HepG2 (cell line): Measurements from ENCODE around the gene SCP2. TPM values are rescaled to one million over a fixed set of nuclear protein-coding genes. Genes with fewer than 3 reads are reported as not detected.

Experiments used
- ATAC-seq: fragments of 200-7000 bp; cut with Tn5 transposase; 3 replicates; pipeline ENCODE4 v1.9.1; 2020; ENCODE audit warnings: mild to moderate bottlenecking, moderate library complexity
- BruUV-seq: library from RNA; stranded (reverse); fragments of 400-500 nt; replicated peaks from 2 replicates; lab custom pipeline; 2021; lab: Mats Ljungman, UMichigan
- CTCF ChIA-PET: fragments of 300-600 bp; formaldehyde crosslinking; extraction: SDS; loops from one replicate; lab custom pipeline; 2021; ENCODE audit warnings: low total read pairs, inconsistent platforms, low intra/inter-chr PET ratio; lab: Yijun Ruan, JAX
- POLR2A ChIA-PET: fragments of 350-600 bp; sonication (Branson Sonifier 250); formaldehyde crosslinking; loops from one replicate; lab custom pipeline; 2020; ENCODE audit warnings: antibody characterized with exemption, inconsistent platforms; lab: Yijun Ruan, JAX
- DNase-seq: peaks from one replicate; pipeline ENCODE4 v3.0.0-alpha.2; 2015; ENCODE audit warnings: low spot score
- FAIRE-seq: peaks from 3 replicates; lab custom pipeline; 2011; peaks lifted over from hg19 to GRCh38; lab: Jason Lieb, UNC
- H2AFZ ChIP-seq: one replicate; pipeline ENCODE4 v1.6.1; 2011; ENCODE audit warnings: low read length, inconsistent platforms
- H3K27ac ChIP-seq: fragments of 300-600 bp; 3 replicates; pipeline ENCODE4 v1.8.0; 2011; ENCODE audit warnings: mixed run types, mild to moderate bottlenecking, mixed read lengths, low read length, inconsistent platforms; ENCODE audit not compliant: insufficient read depth; ENCODE audit errors: extremely low read length
- H3K27me3 ChIP-seq, 2 experiments: fragments of 200-600 bp in 1 of 2; 2 replicates in 1 of 2; 3 replicates in 1 of 2; pipeline versions ENCODE4 v1.6.0 to v1.8.0; 2011; ENCODE audit warnings: low read length in 2 of 2, mild to moderate bottlenecking in 2 of 2, moderate library complexity in 2 of 2, inconsistent platforms in 1 of 2; ENCODE audit not compliant: insufficient read depth in 2 of 2, control insufficient read depth in 1 of 2
- H3K36me3 ChIP-seq, 2 experiments: fragments of 200-600 bp in 1 of 2; replicated peaks in 1 of 2; 2 replicates in 1 of 2; 3 replicates in 1 of 2; pipeline versions ENCODE4 v1.5.1 to v1.8.0; 2011; ENCODE audit warnings: low read length in 2 of 2, inconsistent platforms in 1 of 2; ENCODE audit not compliant: insufficient read depth in 2 of 2, control insufficient read depth in 1 of 2
- H3K4me1 ChIP-seq: 2 replicates; pipeline ENCODE4 v1.5.1; 2012; ENCODE audit warnings: low read length, inconsistent platforms; ENCODE audit not compliant: insufficient read depth
- H3K4me2 ChIP-seq: 2 replicates; pipeline ENCODE4 v1.6.0; 2011; ENCODE audit warnings: low read depth, low read length, inconsistent platforms
- H3K4me3 ChIP-seq, 3 experiments: fragments of 200-600 bp in 1 of 3; sonication (generic), shearing (Covaris generic) in 1 of 3; replicated peaks in 1 of 3; 2 replicates each; pipeline ENCODE4 v1.5.1; 2011 to 2016; ENCODE audit warnings: low read length in 3 of 3, inconsistent platforms in 2 of 3, low read depth in 2 of 3, mild to moderate bottlenecking in 2 of 3, control low read depth in 1 of 3, mixed read lengths in 1 of 3; ENCODE audit not compliant: insufficient read depth in 1 of 3
- H3K79me2 ChIP-seq: one replicate; pipeline ENCODE4 v1.6.1; 2011; ENCODE audit warnings: low read length, inconsistent platforms; ENCODE audit not compliant: insufficient read depth
- H3K9ac ChIP-seq: 2 replicates; pipeline ENCODE4 v1.6.0; 2011; ENCODE audit warnings: mild to moderate bottlenecking, low read depth, low read length, inconsistent platforms; ENCODE audit not compliant: insufficient read depth
- H3K9me3 ChIP-seq: 2 replicates; pipeline ENCODE4 v1.5.1; 2012; ENCODE audit warnings: mild to moderate bottlenecking, low read length
- H4K20me1 ChIP-seq: 2 replicates; pipeline ENCODE4 v1.6.0; 2011; ENCODE audit warnings: inconsistent platforms, mild to moderate bottlenecking, low read length, moderate library complexity; ENCODE audit not compliant: insufficient read depth
- ETV6 ChIP-seq: sonication (generic); formaldehyde crosslinking; conservative IDR thresholded peaks from 2 replicates; pipeline ENCODE4 v1.4.0; 2020; ENCODE audit warnings: missing genetic modification reagents
- FOXM1 ChIP-seq: sonication (generic); formaldehyde crosslinking; IDR thresholded peaks from 2 replicates; pipeline ENCODE4 v1.5.0; 2020; ENCODE audit warnings: missing genetic modification reagents
- MXD4 ChIP-seq: IDR thresholded peaks from 2 replicates; pipeline ENCODE4 v1.6.1; 2016; ENCODE audit warnings: mild to moderate bottlenecking, missing biosample characterization, missing genetic modification reagents
- NONO ChIP-seq, 2 experiments: fragments of 450-650 bp in 1 of 2; sonication (generic) in 1 of 2; formaldehyde crosslinking in 1 of 2; IDR thresholded peaks in 1 of 2; conservative IDR thresholded peaks in 1 of 2; 2 replicates each; pipeline versions ENCODE4 v1.6.1 to v1.8.0; 2017 to 2022; ENCODE audit warnings: mild to moderate bottlenecking in 1 of 2, missing genetic modification reagents in 1 of 2, moderate library complexity in 1 of 2
- POLR2AphosphoS5 ChIP-seq: IDR thresholded peaks from 2 replicates; pipeline ENCODE4 v1.6.1; 2012; ENCODE audit warnings: low read depth, low read length
- SIN3B ChIP-seq: fragments of 150-350 bp; IDR thresholded peaks from 2 replicates; pipeline ENCODE4 v1.6.1; 2014; ENCODE audit warnings: low read length
- TARDBP ChIP-seq: sonication (generic); formaldehyde crosslinking; IDR thresholded peaks from 2 replicates; pipeline ENCODE4 v1.8.0; 2022; ENCODE audit warnings: mild to moderate bottlenecking, missing genetic modification reagents
- ZFP36L2 ChIP-seq: sonication (generic); formaldehyde crosslinking; IDR thresholded peaks from 2 replicates; pipeline ENCODE4 v1.4.0; 2020; ENCODE audit warnings: missing genetic modification reagents
- ZNF234 ChIP-seq: sonication (generic); formaldehyde crosslinking; conservative IDR thresholded peaks from 2 replicates; pipeline ENCODE4 v1.5.1; 2020; ENCODE audit warnings: mild to moderate bottlenecking, missing genetic modification reagents
- WGBS: methylation state at CpG from one replicate; pipeline ENCODE4 v1.1.6; 2017; ENCODE audit warnings: low lambda C conversion rate; 5-methylcytosine and 5-hydroxymethylcytosine counted together
- in situ Hi-C: cut with HindIII; loops from 2 replicates; pipeline ENCODE4 v1.10.0; 2017; ENCODE audit warnings: low pct_unique_long_range_greater_than_20kb; ENCODE audit not compliant: extremely low pct_ligation_motif_present
- intact Hi-C: fragments of 100-400 bp; cut with micrococcal nuclease; formaldehyde crosslinking; loops from one replicate; pipeline ENCODE4 v1.10.0; 2022; ENCODE audit not compliant: unreplicated experiment
- polyA plus RNA-seq, 8 experiments: library from polyadenylated mRNA; depleted of rRNA in 3 of 8; stranded (reverse) in 7 of 8; unstranded in 1 of 8; fragments of >200 nt; fragmentation: Illumina TruSeq in 4 of 8; extraction: Trizol in 4 of 8; gene quantifications; 2 replicates each; pipeline versions ENCODE4 v1.2.1 to v1.2.3, GENCODE V29; 2011 to 2016; ENCODE audit warnings: low read depth in 4 of 8, missing spikeins in 1 of 8, mixed read lengths in 1 of 8; ENCODE audit not compliant: insufficient read depth in 1 of 8
- total RNA-seq, 5 experiments: library from RNA; depleted of rRNA; stranded (reverse); fragments of >200 nt; fragmentation: Illumina TruSeq; extraction: Trizol; gene quantifications; 2 replicates each; pipeline ENCODE4 v1.2.3, GENCODE V29; 2016; ENCODE audit warnings: low read depth in 1 of 5
- TF ChIP-seq, protein P1 (sequence below): sonication (generic); formaldehyde crosslinking; IDR thresholded peaks from 2 replicates; pipeline ENCODE4 v1.5.1; 2020; ENCODE audit warnings: missing genetic modification reagents, mild to moderate bottlenecking, borderline replicate concordance
- TF ChIP-seq, protein P2 (sequence below): sonication (generic); formaldehyde crosslinking; IDR thresholded peaks from 2 replicates; pipeline ENCODE4 v1.8.1; 2023; ENCODE audit warnings: mild to moderate bottlenecking, inconsistent platforms, moderate library complexity, missing genetic modification reagents, borderline replicate concordance
- TF ChIP-seq, protein P3 (sequence below): sonication (generic); formaldehyde crosslinking; IDR thresholded peaks from 2 replicates; pipeline ENCODE4 v1.8.1; 2023; ENCODE audit warnings: mild to moderate bottlenecking, moderate library complexity, missing genetic modification reagents

The SCP2 gene
- total and polyA plus RNA-seq, 2 of the 13 experiments (the other 11 are each of a cell fraction or from before 2014, with no cell fraction given): 59.0 to 133 TPM

DNA sequence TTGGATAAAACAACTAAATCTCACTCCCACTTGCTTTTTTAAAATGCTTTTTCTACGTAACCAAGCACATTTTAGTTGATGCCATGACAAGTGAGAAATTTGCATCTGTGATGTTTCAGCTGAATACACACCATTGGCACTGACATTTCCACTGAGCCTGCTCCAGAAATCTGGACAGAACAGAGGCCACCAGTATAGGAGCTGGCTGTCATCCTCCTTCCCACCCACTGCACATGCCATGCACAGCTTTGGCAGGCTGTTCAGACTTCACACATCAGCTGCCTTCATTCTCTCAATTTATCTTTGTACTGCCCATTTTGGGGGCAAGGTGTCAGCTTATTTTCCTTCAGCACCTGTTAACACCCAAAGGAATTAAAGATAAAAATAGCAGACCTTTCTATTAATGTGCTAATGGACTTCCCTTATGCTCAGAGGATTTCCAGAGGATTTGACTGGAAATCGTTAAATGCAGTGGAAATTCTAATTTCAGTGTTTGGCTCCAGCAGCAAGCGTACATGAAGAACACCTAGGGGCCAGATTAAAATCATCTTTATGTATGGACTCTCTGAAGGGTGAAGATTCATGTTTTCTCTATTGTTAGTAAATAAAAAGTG is 122.0 kb downstream of the SCP2 start:
- ATAC-seq (no peak), FAIRE-seq (no peak), DNase-seq (no peak)
- Histone ChIP-seq H3K9ac (no peak overlapping the region), H3K4me3 (no peak overlapping the region), H3K27ac (no peak overlapping the region), H4K20me1 (no peaks in the 10 kb centered on the region), H3K4me1 (no peaks in the 10 kb centered on the region), H3K4me2 (no peak overlapping the region), H3K79me2 (no peaks in the 10 kb centered on the region), H3K27me3 (no peaks in the 10 kb centered on the region), H3K9me3 (no peaks in the 10 kb centered on the region), H3K36me3 (peaks cover 11 to 25% of the 10 kb centered on the region in 2 experiments), H2AFZ (no peak overlapping the region)
- intact Hi-C loops: no loop called here
- CTCF ChIA-PET: no interaction called here
- POLR2A ChIA-PET: no interaction called here
- no TSS peak for BruUV-seq
- TF ChIP-seq ZNF234 (CRISPR knock-in tag) (no peak), ZFP36L2 (no peak)
- TF ChIP-seq, protein P1, sequence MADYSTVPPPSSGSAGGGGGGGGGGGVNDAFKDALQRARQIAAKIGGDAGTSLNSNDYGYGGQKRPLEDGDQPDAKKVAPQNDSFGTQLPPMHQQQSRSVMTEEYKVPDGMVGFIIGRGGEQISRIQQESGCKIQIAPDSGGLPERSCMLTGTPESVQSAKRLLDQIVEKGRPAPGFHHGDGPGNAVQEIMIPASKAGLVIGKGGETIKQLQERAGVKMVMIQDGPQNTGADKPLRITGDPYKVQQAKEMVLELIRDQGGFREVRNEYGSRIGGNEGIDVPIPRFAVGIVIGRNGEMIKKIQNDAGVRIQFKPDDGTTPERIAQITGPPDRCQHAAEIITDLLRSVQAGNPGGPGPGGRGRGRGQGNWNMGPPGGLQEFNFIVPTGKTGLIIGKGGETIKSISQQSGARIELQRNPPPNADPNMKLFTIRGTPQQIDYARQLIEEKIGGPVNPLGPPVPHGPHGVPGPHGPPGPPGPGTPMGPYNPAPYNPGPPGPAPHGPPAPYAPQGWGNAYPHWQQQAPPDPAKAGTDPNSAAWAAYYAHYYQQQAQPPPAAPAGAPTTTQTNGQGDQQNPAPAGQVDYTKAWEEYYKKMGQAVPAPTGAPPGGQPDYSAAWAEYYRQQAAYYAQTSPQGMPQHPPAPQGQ (CRISPR knock-in tag): no peak
- 96% methylated on average over 3 of the region's 3 CpGs for WGBS
- in situ Hi-C loops: no loop called here

DNA sequence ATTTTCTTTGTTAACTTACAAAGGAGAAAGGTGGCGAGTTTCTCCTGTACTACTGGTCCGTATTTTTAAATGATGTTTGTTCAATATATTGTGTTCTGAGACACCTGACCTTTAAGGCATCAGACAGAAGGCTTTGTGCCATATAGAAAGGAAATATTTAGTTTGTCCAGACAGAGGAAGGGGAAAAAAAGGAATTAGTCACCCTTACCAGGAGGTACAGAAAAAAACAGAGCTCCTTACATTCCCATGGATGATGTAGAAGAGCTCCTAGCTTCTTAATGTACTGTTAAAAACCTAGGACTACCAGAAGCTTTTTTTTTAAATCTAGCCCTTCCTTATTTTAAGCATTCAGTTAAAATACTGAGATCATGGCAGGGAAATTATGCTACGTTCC is 122.5 kb downstream of the SCP2 start:
- no peak overlapping the region for H3K9ac ChIP-seq
- H4K20me1 ChIP-seq: no peaks in the 10 kb centered on the region
- DNase-seq (no peak), FAIRE-seq (no peak), ATAC-seq (no peak)
- no peak overlapping the region for H3K27ac ChIP-seq
- H3K36me3 ChIP-seq: peaks cover 11 to 25% of the 10 kb centered on the region in 2 experiments
- H3K4me1 ChIP-seq: no peaks in the 10 kb centered on the region
- in situ Hi-C loops (no loop called here), intact Hi-C loops (no loop called here)
- over 99% methylated on average over 3 of the region's 3 CpGs for WGBS
- CTCF ChIA-PET: no interaction called here
- H3K27me3 ChIP-seq: no peaks in the 10 kb centered on the region
- no peaks in the 10 kb centered on the region for H3K9me3 ChIP-seq
- H3K79me2 ChIP-seq: no peaks in the 10 kb centered on the region
- no TSS peak for BruUV-seq
- H3K4me3 ChIP-seq: no peak overlapping the region
- H3K4me2 ChIP-seq: no peak overlapping the region
- no peak overlapping the region for H2AFZ ChIP-seq
- POLR2A ChIA-PET: no interaction called here
- TF ChIP-seq FOXM1 (CRISPR knock-in tag) (no peak), TARDBP (no peak), MXD4 (no peak), POLR2AphosphoS5 (no peak), SIN3B (no peak), ETV6 (no peak), NONO (IDR thresholded peaks at IDR 0.05) (no peak), NONO (CRISPR knock-in tag; conservative IDR thresholded peaks at IDR 0.05) (no peak)
- TF ChIP-seq, protein P2, sequence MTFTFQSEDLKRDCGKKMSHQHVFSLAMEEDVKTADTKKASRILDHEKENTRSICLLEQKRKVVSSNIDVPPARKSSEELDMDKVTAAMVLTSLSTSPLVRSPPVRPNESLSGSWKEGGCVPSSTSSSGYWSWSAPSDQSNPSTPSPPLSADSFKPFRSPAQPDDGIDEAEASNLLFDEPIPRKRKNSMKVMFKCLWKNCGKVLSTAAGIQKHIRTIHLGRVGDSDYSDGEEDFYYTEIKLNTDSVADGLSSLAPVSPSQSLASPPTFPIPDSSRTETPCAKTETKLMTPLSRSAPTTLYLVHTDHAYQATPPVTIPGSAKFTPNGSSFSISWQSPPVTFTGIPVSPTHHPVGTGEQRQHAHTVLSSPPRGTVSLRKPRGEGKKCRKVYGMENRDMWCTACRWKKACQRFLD (CRISPR knock-in tag): no peak
- TF ChIP-seq, protein P3, sequence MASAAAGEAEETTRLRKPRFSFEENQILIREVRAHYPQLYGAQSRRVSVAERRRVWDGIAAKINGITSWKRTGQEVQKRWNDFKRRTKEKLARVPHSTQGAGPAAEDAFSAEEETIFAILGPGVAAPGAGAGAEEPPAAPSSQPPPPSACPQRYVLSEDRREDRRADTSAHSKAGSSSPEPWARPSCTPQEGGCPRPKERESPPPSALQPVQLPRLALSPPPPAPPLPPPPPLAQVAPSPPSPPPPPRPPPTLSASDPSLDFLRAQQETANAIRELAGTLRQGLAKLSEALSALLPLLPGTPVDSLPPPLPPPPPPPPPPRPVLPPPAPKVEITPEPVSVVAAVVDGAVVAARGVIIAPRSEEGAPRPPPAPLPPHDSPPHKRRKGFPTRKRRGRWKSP (CRISPR knock-in tag): no peak
